ENCODE results near the gene MPDZ.
"Not testable (repeated sequence)": the region's sequence is repeated elsewhere in the genome, so short reads cannot be mapped to it uniquely, and the experiment has no call there.

MPDZ gene

DNA sequence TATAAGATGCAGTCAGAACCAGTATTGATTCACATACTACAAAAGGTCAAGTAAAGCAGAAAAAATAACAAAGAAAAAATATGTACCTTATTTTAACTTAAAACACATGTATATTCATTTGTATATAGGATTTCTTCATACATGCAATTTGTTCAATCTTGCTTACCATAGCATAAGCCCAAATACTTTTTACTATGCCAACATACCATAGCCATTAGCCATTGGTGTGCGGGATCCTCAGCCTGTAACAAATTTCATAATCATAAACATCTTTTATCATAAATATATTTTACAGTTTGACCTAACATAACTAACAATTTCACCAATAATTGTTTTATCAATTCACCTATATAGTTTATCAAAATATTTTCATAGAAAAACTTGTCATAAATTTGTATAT is 51.1 kb downstream of the MPDZ start:
- Histone ChIP-seq H3K27ac (no peak overlapping the region), H3K36me3 (replicated peaks) (no peaks in the 10 kb centered on the region), H3K27me3 (replicated peaks) (no peaks in the 10 kb centered on the region), H3K4me3 (ENCODE audit: low read depth, low read length) (no peak overlapping the region)
- no peak for DNase-seq
- TF ChIP-seq, protein P1, sequence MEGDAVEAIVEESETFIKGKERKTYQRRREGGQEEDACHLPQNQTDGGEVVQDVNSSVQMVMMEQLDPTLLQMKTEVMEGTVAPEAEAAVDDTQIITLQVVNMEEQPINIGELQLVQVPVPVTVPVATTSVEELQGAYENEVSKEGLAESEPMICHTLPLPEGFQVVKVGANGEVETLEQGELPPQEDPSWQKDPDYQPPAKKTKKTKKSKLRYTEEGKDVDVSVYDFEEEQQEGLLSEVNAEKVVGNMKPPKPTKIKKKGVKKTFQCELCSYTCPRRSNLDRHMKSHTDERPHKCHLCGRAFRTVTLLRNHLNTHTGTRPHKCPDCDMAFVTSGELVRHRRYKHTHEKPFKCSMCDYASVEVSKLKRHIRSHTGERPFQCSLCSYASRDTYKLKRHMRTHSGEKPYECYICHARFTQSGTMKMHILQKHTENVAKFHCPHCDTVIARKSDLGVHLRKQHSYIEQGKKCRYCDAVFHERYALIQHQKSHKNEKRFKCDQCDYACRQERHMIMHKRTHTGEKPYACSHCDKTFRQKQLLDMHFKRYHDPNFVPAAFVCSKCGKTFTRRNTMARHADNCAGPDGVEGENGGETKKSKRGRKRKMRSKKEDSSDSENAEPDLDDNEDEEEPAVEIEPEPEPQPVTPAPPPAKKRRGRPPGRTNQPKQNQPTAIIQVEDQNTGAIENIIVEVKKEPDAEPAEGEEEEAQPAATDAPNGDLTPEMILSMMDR (IDR thresholded peaks at IDR 0.05; ENCODE audit: low read depth, low read length, missing control alignments) = no peak
- in situ Hi-C loops (cut with HindIII; ENCODE audit: low pct_ligation_motif_present, low sequenced_read_pairs) = no loop called here

DNA sequence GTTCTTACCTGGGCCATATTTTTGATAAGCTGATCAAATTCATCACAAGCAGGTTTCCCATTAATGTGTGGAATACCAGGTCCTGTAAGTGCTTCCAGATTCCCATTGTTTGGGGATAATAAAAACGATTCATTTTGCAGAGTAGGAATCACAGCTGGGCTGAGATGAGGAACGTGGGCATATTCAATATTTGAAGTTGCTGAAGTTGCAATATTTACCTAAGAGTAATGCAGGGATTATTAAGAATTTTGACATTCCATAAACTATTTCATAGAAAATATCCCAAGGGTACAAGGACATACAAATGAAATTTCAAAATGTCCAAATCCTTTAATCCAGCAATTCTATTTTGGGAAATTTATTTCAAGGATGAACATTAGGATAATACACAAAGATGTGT is 55.1 kb downstream of the MPDZ start:
- no peaks in the 10 kb centered on the region for H3K36me3 ChIP-seq (replicated peaks)
- no peak overlapping the region for H3K4me3 ChIP-seq (ENCODE audit: low read depth, low read length)
- H3K27me3 ChIP-seq (replicated peaks) = no peaks in the 10 kb centered on the region
- H3K27ac ChIP-seq = no peak overlapping the region
- TF ChIP-seq, protein P1 (IDR thresholded peaks at IDR 0.05; ENCODE audit: low read depth, low read length, missing control alignments) = no peak
- DNase-seq = no peak
- in situ Hi-C loops (cut with HindIII; ENCODE audit: low pct_ligation_motif_present, low sequenced_read_pairs) = no loop called here

DNA sequence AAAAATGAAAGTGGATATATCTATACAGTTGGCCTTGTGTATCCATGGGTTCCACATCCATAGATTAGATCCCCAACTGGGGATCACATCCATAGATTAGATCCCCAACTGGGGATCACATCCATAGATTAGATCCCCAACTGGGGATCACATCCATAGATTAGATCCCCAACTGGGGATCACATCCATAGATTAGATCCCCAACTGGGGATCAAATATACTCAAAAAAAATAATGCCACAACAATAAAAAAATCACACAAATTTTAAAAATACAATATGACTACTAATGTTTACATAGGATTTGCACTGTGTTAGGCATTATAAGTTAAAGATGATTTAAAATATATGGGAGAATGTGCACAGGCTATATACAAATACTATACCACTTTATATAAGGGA is 56.8 kb downstream of the MPDZ start:
- in situ Hi-C loops (cut with HindIII; ENCODE audit: low pct_ligation_motif_present, low sequenced_read_pairs); H3K27me3 ChIP-seq (replicated peaks); H3K4me3 ChIP-seq (ENCODE audit: low read depth, low read length); H3K36me3 ChIP-seq (replicated peaks); H3K27ac ChIP-seq; DNase-seq: not testable (repeated sequence)

DNA sequence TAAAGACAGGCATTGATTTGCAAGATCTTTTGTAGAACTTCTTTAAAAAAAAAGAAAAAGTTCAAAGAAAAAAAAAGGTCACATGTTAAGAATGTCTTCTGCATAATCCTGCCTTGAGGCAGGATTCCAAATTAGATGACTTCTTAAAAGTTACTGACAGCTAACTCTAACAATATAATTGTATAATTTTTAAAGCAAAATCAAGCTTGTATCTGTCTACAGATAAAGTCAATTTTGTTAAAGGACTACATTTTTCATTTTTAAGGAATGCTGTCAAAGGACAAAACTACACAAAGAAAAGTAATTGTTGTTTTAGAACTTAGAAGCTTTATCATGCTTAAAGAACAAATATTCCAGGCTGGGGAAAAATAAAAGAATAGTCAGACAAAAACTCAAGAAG is 57.8 kb downstream of the MPDZ start:
- H3K4me3 ChIP-seq (ENCODE audit: low read depth, low read length) = no peak overlapping the region
- TF ChIP-seq, protein P1 (IDR thresholded peaks at IDR 0.05; ENCODE audit: low read depth, low read length, missing control alignments) = no peak
- in situ Hi-C loops (cut with HindIII; ENCODE audit: low pct_ligation_motif_present, low sequenced_read_pairs) = no loop called here
- no peak for DNase-seq
- H3K27me3 ChIP-seq (replicated peaks) = no peaks in the 10 kb centered on the region
- no peak overlapping the region for H3K27ac ChIP-seq
- no peaks in the 10 kb centered on the region for H3K36me3 ChIP-seq (replicated peaks)

DNA sequence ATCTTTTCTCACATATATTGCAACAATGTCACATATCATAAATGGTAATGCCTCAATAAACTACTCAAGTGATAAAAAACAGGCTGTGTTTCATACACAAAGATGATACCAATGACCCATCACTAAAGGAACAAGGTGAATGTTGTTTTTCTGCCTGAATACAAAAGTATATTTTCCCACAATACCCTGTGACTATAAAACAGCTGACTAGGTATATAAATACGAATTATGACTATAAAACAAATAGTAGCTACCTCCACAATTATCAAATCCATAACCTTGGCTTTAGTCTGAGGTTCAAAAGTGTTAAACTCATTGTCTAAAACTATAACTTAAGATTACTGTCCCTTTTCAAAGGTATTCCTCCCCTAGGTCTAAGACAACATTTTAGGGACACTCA is 58.7 kb downstream of the MPDZ start:
- TF ChIP-seq, protein P1 (IDR thresholded peaks at IDR 0.05; ENCODE audit: low read depth, low read length, missing control alignments) = no peak
- in situ Hi-C loops (cut with HindIII; ENCODE audit: low pct_ligation_motif_present, low sequenced_read_pairs) = no loop called here
- Histone ChIP-seq H3K27me3 (replicated peaks) (no peaks in the 10 kb centered on the region), H3K36me3 (replicated peaks) (no peaks in the 10 kb centered on the region), H3K27ac (no peak overlapping the region), H3K4me3 (ENCODE audit: low read depth, low read length) (no peak overlapping the region)
- no peak for DNase-seq

DNA sequence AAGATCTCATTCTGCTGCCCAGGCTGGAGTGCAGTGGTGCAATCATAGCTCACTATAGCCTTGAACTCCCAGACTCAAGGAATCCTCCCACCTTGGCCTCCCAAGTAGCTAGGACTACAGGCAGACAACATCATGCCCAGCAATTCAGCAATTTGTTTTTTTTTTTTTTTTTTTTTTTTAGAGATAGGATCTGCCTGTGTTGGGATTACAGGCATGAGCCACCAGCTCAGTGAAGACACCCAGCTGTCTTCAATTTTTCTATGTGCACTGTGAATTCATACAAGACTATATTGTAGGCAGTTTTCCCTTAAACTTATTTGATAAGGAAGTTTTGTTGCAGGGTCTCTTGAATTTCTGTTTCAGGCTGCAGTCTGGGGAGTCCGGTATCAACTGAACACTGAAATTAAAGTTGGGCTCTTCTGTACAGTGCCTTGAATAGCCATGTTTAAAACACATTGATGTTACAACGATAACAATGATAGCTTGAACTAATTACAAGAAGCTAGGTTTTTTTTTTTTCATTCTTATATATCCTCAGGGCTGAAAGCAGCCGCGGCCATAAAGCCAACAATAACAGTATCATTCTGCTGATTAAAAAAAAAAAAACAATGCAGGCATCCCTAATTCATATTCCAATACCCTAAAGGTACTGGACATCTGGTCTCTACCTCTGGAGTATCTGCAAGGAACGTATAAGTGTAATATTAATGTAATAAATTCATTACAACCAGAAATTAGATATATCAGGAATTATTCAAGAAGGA is 63.5 kb downstream of the MPDZ start:
- Histone ChIP-seq H3K36me3 (replicated peaks) (no peaks in the 10 kb centered on the region), H3K27ac (no peak overlapping the region), H3K4me3 (ENCODE audit: low read depth, low read length) (no peak overlapping the region), H3K27me3 (replicated peaks) (no peaks in the 10 kb centered on the region)
- DNase-seq = no peak
- in situ Hi-C loops (cut with HindIII; ENCODE audit: low pct_ligation_motif_present, low sequenced_read_pairs) = no loop called here
- TF ChIP-seq, protein P1 (IDR thresholded peaks at IDR 0.05; ENCODE audit: low read depth, low read length, missing control alignments) = no peak
